H1 (cell line): ENCODE measurements around the gene ATF7IP2. TPM values are rescaled to one million over a fixed set of nuclear protein-coding genes. Genes with fewer than 3 reads are reported as not detected.

ENCODE experiments used
- RNF2 ChIP-seq: fragments of 200-900, 300-1000 bp; sonication (generic); IDR thresholded peaks from 2 replicates; pipeline ENCODE4 v1.7.1; 2016; ENCODE audit warnings: borderline replicate concordance, low read depth, mild to moderate bottlenecking, antibody characterized with exemption, low read length; ENCODE audit not compliant: poor library complexity, severe bottlenecking; ENCODE audit errors: missing control alignments
- SIN3A ChIP-seq, 2 experiments: IDR thresholded peaks in 1 of 2; conservative IDR thresholded peaks in 1 of 2; 2 replicates each; pipeline ENCODE4 v1.6.1; 2011 to 2012; ENCODE audit warnings: low read length in 2 of 2, improper control_type of control experiment in 1 of 2, low read depth in 1 of 2, mild to moderate bottlenecking in 1 of 2
- TAF7 ChIP-seq: optimal IDR thresholded peaks from 2 replicates; pipeline ENCODE3; 2011; ENCODE audit warnings: low read depth, mild to moderate bottlenecking, inconsistent platforms, low read length, moderate library complexity, borderline replicate concordance
- polyA plus RNA-seq, 7 experiments: library from polyadenylated mRNA; depleted of rRNA in 3 of 7; stranded (reverse) in 5 of 7; unstranded in 2 of 7; fragments of >200 nt in 5 of 7; fragments of 200-250 nt in 2 of 7; gene quantifications; 1 replicate in 5 of 7; 2 replicates in 1 of 7; 4 replicates in 1 of 7; pipeline versions ENCODE4 v1.2.1 to v1.2.3, GENCODE V29; 2011 to 2013; ENCODE audit warnings: missing spikeins in 2 of 7, mixed read lengths in 2 of 7
- total RNA-seq: library from RNA; stranded (reverse); fragmentation: NEBNext Ultra II Directional; extraction: Animal tissue kit (Norgen Biotek cat#: 25700); gene quantifications from 2 replicates; pipeline ENCODE4 v1.2.1, GENCODE V29; 2021

ATF7IP2 gene
- total and polyA plus RNA-seq, 2 of the 8 experiments (the other 6 are each of a cell fraction or from before 2014, with no cell fraction given), result 28.7 to 32.8 TPM

GRCh38 chr16:10385725-10386516 is at the start of gene ATF7IP2 (continued):
- TF ChIP-seq SIN3A (conservative IDR thresholded peaks at IDR 0.05 in 1 of 2, IDR thresholded peaks at IDR 0.05 in 1 of 2; ENCODE audit: low read depth in 1 of 2, low read length in 2 of 2), result peak; percentile 30 to 74; a peak in 1 of 4 replicates
- peak; percentile 69 for TF ChIP-seq TAF7
- no peak for TF ChIP-seq RNF2
